Endothelial cell of umbilical vein (primary cell): ENCODE results near the gene LAMB4. TPM values are rescaled to one million over a fixed set of nuclear protein-coding genes. Genes with fewer than 3 reads are reported as not detected.
A peak's percentile ranks its signal among the peaks of the same experiment; 100 is the strongest.

ENCODE experiments used
- BruUV-seq: library from RNA; stranded (reverse); fragments of 400-500 nt; replicated peaks from 2 replicates; lab custom pipeline; 2021; lab: Mats Ljungman, UMichigan
- CTCF ChIA-PET: fragments of 300-600, 350-600 bp; sonication (Branson Sonifier 250); formaldehyde crosslinking; loops from one replicate; lab custom pipeline; 2021; ENCODE audit warnings: antibody characterized with exemption, inconsistent platforms; lab: Charles Lee
- POLR2A ChIA-PET: fragments of 300-600, 350-600 bp; sonication (Branson Sonifier 250); formaldehyde crosslinking; loops from one replicate; lab custom pipeline; 2021; ENCODE audit warnings: antibody characterized with exemption, inconsistent platforms; lab: Charles Lee
- DNase-seq: peaks from one replicate; pipeline ENCODE4 v3.0.0-alpha.2; 2011; ENCODE audit warnings: low read depth, low spot score
- FAIRE-seq: peaks from 2 replicates; lab custom pipeline; 2011; peaks lifted over from hg19 to GRCh38; lab: Jason Lieb, UNC
- H2AFZ ChIP-seq: 2 replicates; pipeline ENCODE4 v1.6.0; 2012; ENCODE audit warnings: low read depth, low read length, control low read depth, inconsistent platforms
- H3K27ac ChIP-seq: 2 replicates; pipeline ENCODE4 v1.5.1; 2011; ENCODE audit warnings: low read depth, mild to moderate bottlenecking, control low read depth, low read length, moderate library complexity; ENCODE audit not compliant: insufficient read depth
- H3K27me3 ChIP-seq, 2 experiments: 2 replicates each; pipeline versions ENCODE4 v1.6.0 to v1.6.1; 2011; ENCODE audit warnings: low read length in 2 of 2, mixed read lengths in 1 of 2; ENCODE audit not compliant: control insufficient read depth in 2 of 2, insufficient read depth in 2 of 2
- H3K36me3 ChIP-seq, 2 experiments: 2 replicates in 1 of 2; 3 replicates in 1 of 2; pipeline ENCODE4 v1.5.1; 2011; ENCODE audit warnings: low read length in 2 of 2, mild to moderate bottlenecking in 1 of 2, moderate library complexity in 1 of 2; ENCODE audit not compliant: control insufficient read depth in 2 of 2, insufficient read depth in 2 of 2; ENCODE audit errors: extremely low read depth in 1 of 2
- H3K4me1 ChIP-seq: 3 replicates; pipeline ENCODE4 v1.5.1; 2011; ENCODE audit warnings: mild to moderate bottlenecking, low read length; ENCODE audit not compliant: control insufficient read depth, insufficient read depth; ENCODE audit errors: extremely low read depth
- H3K4me2 ChIP-seq: 2 replicates; pipeline ENCODE4 v1.6.1; 2011; ENCODE audit warnings: low read length, control low read depth, mixed read lengths; ENCODE audit not compliant: insufficient read depth
- H3K4me3 ChIP-seq, 3 experiments: fragments of 200-600 bp in 1 of 3; sonication (generic), shearing (Covaris generic) in 1 of 3; replicated peaks in 1 of 3; 2 replicates each; pipeline ENCODE4 v1.5.1; 2011 to 2016; ENCODE audit warnings: control low read depth in 3 of 3, low read length in 3 of 3, mild to moderate bottlenecking in 2 of 3, inconsistent platforms in 1 of 3, low read depth in 1 of 3, moderate library complexity in 1 of 3; ENCODE audit not compliant: insufficient read depth in 1 of 3
- H3K79me2 ChIP-seq: 2 replicates; pipeline ENCODE4 v1.6.0; 2012; ENCODE audit warnings: low read length, inconsistent platforms; ENCODE audit not compliant: control insufficient read depth, insufficient read depth
- H3K9ac ChIP-seq: replicated peaks from 2 replicates; pipeline ENCODE3; 2011; ENCODE audit warnings: low read length, control low read depth; ENCODE audit not compliant: insufficient read depth; ENCODE audit errors: extremely low read depth
- H3K9me1 ChIP-seq: replicated peaks from 3 replicates; pipeline ENCODE4 v1.6.0; 2011; ENCODE audit warnings: mild to moderate bottlenecking, low read length; ENCODE audit not compliant: control insufficient read depth, insufficient read depth; ENCODE audit errors: extremely low read depth
- H3K9me3 ChIP-seq: replicated peaks from 2 replicates; pipeline ENCODE4 v1.5.1; 2012; ENCODE audit warnings: low read length, inconsistent platforms; ENCODE audit not compliant: control insufficient read depth, insufficient read depth
- H4K20me1 ChIP-seq: replicated peaks from 2 replicates; pipeline ENCODE3; 2011; ENCODE audit warnings: mild to moderate bottlenecking, low read length; ENCODE audit not compliant: control insufficient read depth, insufficient read depth; ENCODE audit errors: extremely low read depth
- JUN ChIP-seq: IDR thresholded peaks from 2 replicates; pipeline ENCODE4 v1.6.1; 2011; ENCODE audit warnings: borderline replicate concordance, low read depth; ENCODE audit not compliant: insufficient read length, insufficient read depth
- POLR2AphosphoS5 ChIP-seq: IDR thresholded peaks from 2 replicates; pipeline ENCODE4 v1.6.1; 2012; ENCODE audit warnings: low read depth, mild to moderate bottlenecking, control low read depth, low read length, moderate library complexity; ENCODE audit not compliant: insufficient read depth
- dilution Hi-C: fragments of 300-500 bp; cut with MboI; formaldehyde crosslinking; loops from one replicate; pipeline ENCODE4 v1.15.0; 2019; ENCODE audit warnings: low sequenced_read_pairs; ENCODE audit not compliant: extremely low pct_ligation_motif_present
- intact Hi-C: fragments of 100-400 bp; cut with micrococcal nuclease; formaldehyde crosslinking; loops from one replicate; pipeline ENCODE4 v1.10.0; 2022
- polyA plus RNA-seq, 4 experiments: library from polyadenylated mRNA; depleted of rRNA in 3 of 4; stranded (reverse) in 3 of 4; unstranded in 1 of 4; fragments of >200 nt; gene quantifications; 2 replicates each; pipeline versions ENCODE4 v1.2.1 to v1.2.3, GENCODE V29; 2011 to 2012; ENCODE audit warnings: missing spikeins in 1 of 4
- total RNA-seq: library from RNA; stranded (reverse); gene quantifications from 2 replicates; pipeline ENCODE4 v1.2.3, GENCODE V29; 2021

LAMB4 gene
- total and polyA plus RNA-seq, 2 donors (not counting 3 experiments of a cell fraction or from before 2014, with no cell fraction given) = 0.15 to 0.20 TPM

GRCh38 chr7:108001764-108002725, 128.1 kb downstream of the LAMB4 start:
- Histone ChIP-seq H2AFZ (no peak overlapping the region), H3K4me3 (peak overlapping the region; percentile 84 to 95 (median 90)), H3K9me3 (no peaks in the 10 kb centered on the region), H3K27ac (peak overlapping the region; percentile 99), H3K79me2 (peaks cover 52% of the 10 kb centered on the region), H3K9me1 (no peaks in the 10 kb centered on the region), H3K4me1 (peaks cover 55% of the 10 kb centered on the region), H3K36me3 (peaks cover 3 to 14% of the 10 kb centered on the region in 2 experiments), H3K27me3 (no peaks in the 10 kb centered on the region), H4K20me1 (no peaks in the 10 kb centered on the region), H3K4me2 (peak overlapping the region; percentile 89), H3K9ac (peak overlapping the region; percentile 97)
- no peak for TF ChIP-seq JUN
- peak; percentile 53 for TF ChIP-seq POLR2AphosphoS5
- ChIA-PET POLR2A (interaction anchor here (0.9 to 4.7 kb wide), 2 partner anchors 14 to 93 kb away, joined by 3 to 49 read pairs; no protein-coding TSS in a partner anchor), CTCF (interaction anchor here (0.6 to 13.4 kb wide), 9 partner anchors 9 to 143 kb away, joined by 3 to 284 read pairs (median 4); no protein-coding TSS in a partner anchor)
- dilution Hi-C loops = loop anchor here (5.0 kb wide), 1 partner anchor 145 kb away; no protein-coding TSS in a partner anchor
- FAIRE-seq (no peak), DNase-seq (no peak)
- no TSS peak for BruUV-seq
- intact Hi-C loops = loop anchor here (1.0 to 5.0 kb wide), 2 partner anchors 95 to 420 kb away; no protein-coding TSS in a partner anchor
